ENCODE measurements around the gene EYA3.

DNA sequence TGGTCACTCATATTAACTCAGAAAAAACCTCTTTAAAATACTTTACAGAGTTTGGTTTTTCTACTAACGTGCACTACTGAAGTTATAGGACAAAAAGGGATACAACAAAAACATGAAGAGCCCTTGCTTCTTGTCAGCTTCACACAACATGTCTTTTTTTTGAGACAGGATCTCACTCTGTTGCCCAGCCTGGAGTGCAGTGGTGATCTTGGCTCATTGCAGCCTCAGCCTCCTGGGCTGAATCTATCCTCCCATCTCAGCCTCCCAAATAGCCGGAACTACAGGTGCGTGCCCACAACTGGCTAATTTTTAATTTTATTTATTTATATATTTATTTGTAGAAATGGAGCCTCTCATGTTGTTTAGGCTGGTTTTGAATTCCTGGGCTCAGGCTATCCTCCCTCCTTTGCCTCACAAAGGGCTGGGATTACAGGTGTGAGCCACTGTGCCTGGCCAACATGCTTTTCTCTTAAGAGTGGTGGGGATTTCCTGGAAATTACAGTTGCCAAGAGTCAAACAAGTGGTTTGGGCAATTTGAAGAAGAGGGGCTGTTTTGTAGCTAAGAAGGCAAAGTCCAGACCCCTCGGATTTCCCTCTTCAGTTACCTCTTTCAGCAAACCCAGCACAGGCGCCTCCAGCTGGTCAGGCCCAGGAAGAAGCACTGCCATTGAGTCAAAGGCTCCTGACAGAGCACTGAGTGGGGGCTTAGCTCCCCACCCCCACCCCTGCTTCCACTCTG is 160.0 kb downstream of the EYA3 start:
- TF ChIP-seq, protein P1, sequence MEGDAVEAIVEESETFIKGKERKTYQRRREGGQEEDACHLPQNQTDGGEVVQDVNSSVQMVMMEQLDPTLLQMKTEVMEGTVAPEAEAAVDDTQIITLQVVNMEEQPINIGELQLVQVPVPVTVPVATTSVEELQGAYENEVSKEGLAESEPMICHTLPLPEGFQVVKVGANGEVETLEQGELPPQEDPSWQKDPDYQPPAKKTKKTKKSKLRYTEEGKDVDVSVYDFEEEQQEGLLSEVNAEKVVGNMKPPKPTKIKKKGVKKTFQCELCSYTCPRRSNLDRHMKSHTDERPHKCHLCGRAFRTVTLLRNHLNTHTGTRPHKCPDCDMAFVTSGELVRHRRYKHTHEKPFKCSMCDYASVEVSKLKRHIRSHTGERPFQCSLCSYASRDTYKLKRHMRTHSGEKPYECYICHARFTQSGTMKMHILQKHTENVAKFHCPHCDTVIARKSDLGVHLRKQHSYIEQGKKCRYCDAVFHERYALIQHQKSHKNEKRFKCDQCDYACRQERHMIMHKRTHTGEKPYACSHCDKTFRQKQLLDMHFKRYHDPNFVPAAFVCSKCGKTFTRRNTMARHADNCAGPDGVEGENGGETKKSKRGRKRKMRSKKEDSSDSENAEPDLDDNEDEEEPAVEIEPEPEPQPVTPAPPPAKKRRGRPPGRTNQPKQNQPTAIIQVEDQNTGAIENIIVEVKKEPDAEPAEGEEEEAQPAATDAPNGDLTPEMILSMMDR (IDR thresholded peaks at IDR 0.05 in 8 of 11, conservative IDR thresholded peaks at IDR 0.05 in 3 of 11): no peak
- TF ChIP-seq POLR2A (IDR thresholded peaks at IDR 0.05) (no peak), POLR2AphosphoS5 (IDR thresholded peaks at IDR 0.05) (no peak)
